Measurements from ENCODE around the gene EIF2B2.

EIF2B2 gene

GRCh38 chr14:75046275-75046674 is 43.6 kb downstream of the EIF2B2 start:
- no peak for DNase-seq

- no peak for DNase-seq
Measured at GRCh38 chr14:75046899-75047298, 44.2 kb downstream of the EIF2B2 start.

- no peak for DNase-seq
Measured at GRCh38 chr14:75047506-75047905, 44.8 kb downstream of the EIF2B2 start.

GRCh38 chr14:75048101-75048500 is 45.4 kb downstream of the EIF2B2 start:
- DNase-seq = no peak

- DNase-seq = no peak
Measured at GRCh38 chr14:75049136-75049535, 46.4 kb downstream of the EIF2B2 start.

- no peak for DNase-seq
Measured at GRCh38 chr14:75049731-75050201, 47.0 kb downstream of the EIF2B2 start.

GRCh38 chr14:75050852-75051555 is 48.3 kb downstream of the EIF2B2 start, which contains the start of gene MLH3:
Gene MLH3 (minus strand): TSS chr14:75051467. CDS start chr14:75049655, 1,812 bp downstream.
- peak; percentile 91 for DNase-seq

- no peak for DNase-seq
Measured at GRCh38 chr14:75051556-75051899, 48.8 kb downstream of the EIF2B2 start.

- DNase-seq = no peak
Measured at GRCh38 chr14:75053396-75054291, 50.9 kb downstream of the EIF2B2 start.

- no peak for DNase-seq
Measured at GRCh38 chr14:75054421-75054820, 51.7 kb downstream of the EIF2B2 start.

- no peak for DNase-seq
Measured at GRCh38 chr14:75059642-75060041, 56.9 kb downstream of the EIF2B2 start.

GRCh38 chr14:75060420-75060819 is 57.7 kb downstream of the EIF2B2 start:
- DNase-seq = no peak
